ENCODE data around the gene HDGF. TPM values are rescaled to one million over a fixed set of nuclear protein-coding genes. Genes with fewer than 3 reads are reported as not detected.

The HDGF gene
- total and polyA plus RNA-seq, 9 of the 15 experiments (the other 6 are each of a cell fraction or from before 2014, with no cell fraction given), result 38.8 to 601 (median 400) TPM

- TF ChIP-seq GTF3C2 (IDR thresholded peaks at IDR 0.05; ENCODE audit: borderline replicate concordance, extremely low read depth, insufficient read length) (no peak), RBBP5 (IDR thresholded peaks at IDR 0.05; ENCODE audit: borderline replicate concordance, insufficient read depth, low read length, poor library complexity, severe bottlenecking) (peak; percentile 94), ZNF224 (CRISPR knock-in tag; IDR thresholded peaks at IDR 0.05) (peak; percentile 77; the same call in 1 of the 2 replicates), CBX8 (IDR thresholded peaks at IDR 0.05; ENCODE audit: borderline replicate concordance, extremely low read depth, low read depth, low read length, poor library complexity, severe bottlenecking) (no peak), FOXK2 (conservative IDR thresholded peaks at IDR 0.05 in 1 of 2, IDR thresholded peaks at IDR 0.05 in 1 of 2; ENCODE audit: low read depth in 2 of 2) (peak in 1 of 2 experiments; percentile 42; a peak in 3 of 4 replicates), PREB (CRISPR knock-in tag; IDR thresholded peaks at IDR 0.05) (no peak), POLR2B (IDR thresholded peaks at IDR 0.05; ENCODE audit: low read depth, partially characterized antibody) (peak; percentile 50), CREB3 (tag; conservative IDR thresholded peaks at IDR 0.05; ENCODE audit: low read depth) (peak; percentile 88), ZBTB49 (CRISPR knock-in tag; IDR thresholded peaks at IDR 0.05; ENCODE audit: borderline replicate concordance) (0 out of 2 replicates have a peak, but pooled peaks have one; percentile 92), SMARCA5 (IDR thresholded peaks at IDR 0.05) (no peak), GATAD2A (IDR thresholded peaks at IDR 0.05) (no peak)
These were observed 15.8 kb upstream of the HDGF start, which contains the start of gene PRCC (continued) for GRCh38 chr1:156767101-156767878.

Measured in K562 (cell line).